Middle frontal gyrus (tissue), 1 donor: ENCODE data around the gene SAMD1.
"Not testable (repeated sequence)": the region's sequence is repeated elsewhere in the genome, so short reads cannot be mapped to it uniquely, and the experiment has no call there.

ENCODE experiments used
- DNase-seq: peaks from one replicate; pipeline ENCODE4 v3.0.0-alpha.2; 2015; ENCODE audit warnings: low spot score; ENCODE audit errors: extremely low spot score

SAMD1 gene

DNA sequence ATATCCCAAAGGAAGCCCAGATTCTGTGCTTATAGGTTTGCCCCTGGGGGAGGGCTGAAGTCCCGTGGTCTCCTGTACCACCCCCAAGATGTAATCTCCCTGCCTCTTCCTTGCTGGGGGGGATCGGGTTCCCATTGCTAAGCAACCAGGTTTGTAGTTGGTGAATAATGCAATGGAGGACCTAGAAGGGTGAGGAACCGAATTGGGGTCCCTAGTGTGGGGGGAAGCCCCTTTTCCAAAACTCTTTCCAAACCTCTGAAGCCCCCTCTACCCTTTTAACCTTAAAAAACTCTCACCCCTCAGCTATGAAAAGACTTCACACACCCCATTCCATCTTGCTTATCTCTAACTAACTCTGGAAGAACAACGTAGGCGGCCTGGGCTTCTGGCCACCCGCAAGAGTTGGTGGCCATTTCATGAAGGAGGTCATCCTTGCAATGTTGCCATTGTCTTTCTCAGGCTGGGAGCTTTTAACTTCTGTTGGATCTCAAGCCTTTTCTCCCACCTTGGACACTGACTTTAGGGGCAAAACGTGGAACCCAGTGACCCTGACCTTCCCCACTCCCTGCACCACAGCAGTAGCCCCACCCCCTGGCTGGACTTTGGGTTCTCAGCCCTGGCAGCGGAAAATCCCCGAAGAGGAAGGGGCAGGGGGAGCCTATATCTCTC lies 29.3 kb downstream of the SAMD1 start:
- no peak for DNase-seq

DNA sequence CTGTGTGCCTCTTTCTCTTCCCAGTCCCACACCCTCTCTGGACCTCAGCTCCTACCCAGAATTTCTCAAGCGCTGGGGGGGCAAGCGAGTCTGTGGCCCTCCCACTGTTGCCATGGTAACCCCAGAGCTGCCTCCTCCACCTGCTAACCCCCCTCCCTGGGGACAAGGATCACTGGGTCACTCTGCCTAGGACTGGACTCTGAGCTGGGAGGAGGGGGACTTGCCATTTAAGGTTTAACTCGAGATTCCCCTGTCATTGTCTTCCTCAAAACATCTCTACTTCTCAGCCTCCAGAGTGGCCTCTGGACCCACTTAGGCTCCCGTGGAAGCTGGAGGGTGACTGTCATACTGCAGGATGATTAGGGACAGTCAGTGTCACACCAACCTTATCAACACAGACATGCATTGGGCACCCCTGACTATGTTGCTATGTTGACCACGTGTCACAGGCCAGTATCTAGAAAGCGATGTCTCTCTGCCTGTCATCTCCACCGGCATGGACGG lies 30.8 kb downstream of the SAMD1 start:
- DNase-seq = no peak

DNA sequence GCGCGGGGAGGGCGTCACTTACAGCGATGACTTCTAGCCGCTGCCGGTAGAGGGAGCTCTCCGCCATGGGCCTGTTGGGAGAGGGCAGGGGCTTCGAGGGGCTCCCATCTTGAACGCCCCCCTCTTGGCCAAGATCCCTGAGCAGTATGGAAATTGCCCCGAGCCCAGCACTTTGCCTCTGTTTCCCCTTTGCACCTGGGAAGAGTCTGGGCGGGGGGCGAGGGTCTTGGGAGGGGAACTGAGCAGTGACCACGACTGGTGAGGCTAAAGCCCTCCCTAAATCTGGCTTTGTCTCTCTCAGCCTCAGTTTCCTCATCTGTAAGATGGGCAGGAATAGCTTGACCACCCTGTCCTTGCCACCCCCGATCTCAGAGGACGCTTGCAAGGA lies 31.5 kb downstream of the SAMD1 start:
- DNase-seq = no peak

DNA sequence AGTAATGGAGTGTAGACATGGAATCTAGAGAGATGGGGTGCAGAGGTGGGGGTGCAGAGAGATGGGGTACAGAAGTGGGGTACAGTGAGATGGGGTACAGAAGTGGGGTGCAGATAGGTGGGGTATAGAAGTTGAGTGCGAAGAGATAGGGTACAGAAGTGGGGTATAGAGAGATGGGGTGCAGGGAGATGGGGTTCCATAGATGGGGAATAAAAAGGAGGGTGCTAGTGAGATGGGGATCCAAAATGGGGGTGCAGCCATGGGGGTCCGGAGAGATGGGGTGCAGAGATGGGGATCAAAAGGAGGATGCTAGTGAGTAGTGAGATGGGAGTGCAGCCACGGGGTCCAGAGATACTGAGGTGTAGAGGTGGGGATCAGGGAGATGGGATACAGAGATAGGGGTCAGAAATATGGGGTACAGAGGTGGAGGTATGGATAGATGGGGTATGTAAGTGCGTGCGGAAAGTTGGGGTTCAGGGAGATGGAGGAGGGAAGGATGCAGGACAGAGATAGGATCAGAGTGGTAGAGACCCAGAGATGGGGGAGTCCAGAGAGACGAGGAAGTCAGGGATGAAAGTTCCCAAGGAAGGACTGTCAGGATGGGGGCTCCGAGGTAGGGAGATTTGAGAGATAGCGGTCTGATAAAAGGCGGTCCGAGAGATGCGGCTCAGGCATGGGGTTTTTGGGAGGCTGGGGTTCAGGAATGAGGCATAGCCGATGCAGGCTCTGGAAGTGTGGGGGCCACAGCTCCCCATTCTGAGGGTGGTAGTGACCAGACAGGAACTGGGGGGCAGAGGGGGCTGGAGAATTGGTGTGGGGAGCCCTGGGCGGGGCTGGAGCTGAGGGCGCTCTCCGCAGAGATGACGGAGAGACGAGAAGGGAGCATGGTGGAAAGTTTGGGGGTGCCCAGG lies 32.1 kb downstream of the SAMD1 start:
- no peak for DNase-seq

DNA sequence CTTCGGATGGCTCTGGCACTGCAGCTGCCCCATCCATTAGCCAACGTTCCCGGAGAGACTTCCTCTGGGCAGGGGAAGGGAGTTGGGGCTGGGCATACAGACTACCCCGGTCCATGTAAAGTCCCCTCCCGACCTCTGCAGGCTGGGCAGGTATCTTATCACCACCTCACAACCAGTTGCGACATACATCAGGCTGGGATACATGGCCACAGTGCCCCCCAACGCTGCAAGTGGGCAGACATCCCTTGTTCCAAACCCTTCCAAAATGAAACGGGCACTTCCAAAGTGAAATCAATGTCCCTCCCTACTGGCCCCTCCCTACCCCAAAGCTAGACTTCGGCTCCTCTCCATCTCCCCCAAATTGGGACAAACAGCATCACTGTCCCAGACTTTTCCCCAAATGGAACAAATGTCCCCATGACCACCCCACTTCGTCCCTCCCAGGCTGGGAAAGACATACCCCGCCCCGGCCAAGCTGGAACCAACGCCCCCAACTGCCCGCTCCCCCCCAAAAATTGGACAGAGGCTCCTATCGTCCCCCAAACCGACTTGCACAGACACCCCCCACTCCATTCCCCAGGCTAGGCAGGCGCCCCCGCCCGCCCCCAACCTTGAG lies 33.7 kb downstream of the SAMD1 start:
- DNase-seq = no peak

DNA sequence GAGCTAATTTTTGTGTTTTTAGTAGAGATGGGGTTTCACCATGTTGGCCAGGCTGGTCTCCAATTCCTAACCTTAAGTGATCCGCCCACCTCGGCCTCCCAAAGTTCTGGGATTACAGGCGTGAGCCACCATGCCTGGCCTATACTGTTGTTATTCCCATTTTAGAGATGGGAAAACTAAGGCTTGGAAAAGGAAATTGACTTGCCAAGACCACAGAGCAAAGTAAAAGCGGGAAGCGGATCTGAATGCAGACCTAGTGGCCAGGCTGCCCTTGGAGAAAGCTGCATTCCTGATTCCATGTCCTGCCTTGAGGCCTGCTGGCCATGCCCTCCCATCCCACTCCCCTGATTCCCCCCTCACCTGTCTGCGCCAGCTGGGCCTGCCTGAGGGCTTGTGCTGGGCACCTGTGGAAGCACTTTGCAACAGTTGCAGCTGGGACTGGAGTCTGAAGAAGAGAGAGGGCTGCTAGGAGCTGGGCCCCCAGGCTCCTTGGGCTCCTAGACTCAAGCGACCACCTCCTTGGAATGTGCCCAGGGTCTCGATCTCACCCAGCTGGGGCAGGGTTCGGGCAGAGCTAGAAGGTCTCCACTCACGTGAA lies 34.4 kb downstream of the SAMD1 start:
- DNase-seq = no peak

DNA sequence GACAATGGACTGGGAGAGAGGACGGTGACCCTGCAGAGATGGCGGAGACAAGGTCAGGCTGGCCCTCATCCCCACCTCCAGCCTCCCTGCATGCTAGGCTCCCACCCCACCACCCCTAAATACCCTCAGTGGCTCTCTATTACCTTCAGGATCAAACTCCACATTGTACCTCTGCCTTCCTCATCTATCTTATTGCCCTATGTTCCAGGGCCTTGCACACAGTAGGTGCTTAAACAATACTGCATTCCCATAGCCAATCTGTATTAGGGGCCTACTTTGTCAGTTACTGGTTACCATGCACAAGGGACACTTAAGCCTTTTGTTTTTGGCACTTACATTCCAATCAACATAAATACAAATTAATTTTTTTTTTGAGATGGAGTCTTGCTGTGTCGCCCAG lies 35.2 kb downstream of the SAMD1 start:
- DNase-seq = no peak

DNA sequence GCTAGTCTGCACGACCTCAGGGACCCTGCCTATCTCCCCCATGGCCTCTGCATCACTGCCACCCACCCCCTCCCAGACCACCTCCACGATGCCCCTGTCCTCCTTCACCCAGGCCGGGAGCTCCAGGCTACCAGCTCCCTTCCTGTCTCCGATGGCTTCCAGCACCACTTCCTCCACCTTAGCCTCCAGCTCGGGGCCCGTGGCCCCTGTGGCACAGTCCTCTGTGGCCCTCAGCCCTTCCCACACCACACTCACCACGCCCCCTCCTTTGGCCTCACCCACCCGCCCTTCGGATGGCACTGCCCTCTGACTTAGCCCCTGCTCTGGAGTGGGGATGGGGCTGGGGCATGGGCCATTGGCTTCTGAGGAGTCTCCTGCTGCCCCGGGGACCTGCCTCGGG lies 35.8 kb downstream of the SAMD1 start:
- no peak for DNase-seq

DNA sequence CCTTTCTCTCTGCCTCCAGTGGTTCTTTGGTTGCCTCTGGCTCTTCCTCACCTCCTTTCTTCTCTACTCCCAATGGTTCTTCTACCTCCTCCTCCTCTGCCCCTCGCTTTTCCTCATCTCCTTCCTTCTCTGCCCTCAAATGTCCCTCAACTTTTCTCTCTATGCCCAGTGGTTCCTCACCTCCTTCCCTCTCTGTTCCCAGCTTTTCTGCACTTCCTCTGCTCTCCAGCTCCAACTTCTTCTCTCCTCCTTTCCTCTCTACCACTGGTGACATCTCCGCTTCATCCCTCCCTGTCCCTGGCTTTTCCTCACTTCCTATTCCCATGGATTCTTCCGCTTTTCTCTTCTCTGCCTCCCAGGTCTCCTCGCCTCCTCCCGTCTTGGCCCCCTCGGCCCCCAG lies 36.5 kb downstream of the SAMD1 start:
- no peak for DNase-seq

DNA sequence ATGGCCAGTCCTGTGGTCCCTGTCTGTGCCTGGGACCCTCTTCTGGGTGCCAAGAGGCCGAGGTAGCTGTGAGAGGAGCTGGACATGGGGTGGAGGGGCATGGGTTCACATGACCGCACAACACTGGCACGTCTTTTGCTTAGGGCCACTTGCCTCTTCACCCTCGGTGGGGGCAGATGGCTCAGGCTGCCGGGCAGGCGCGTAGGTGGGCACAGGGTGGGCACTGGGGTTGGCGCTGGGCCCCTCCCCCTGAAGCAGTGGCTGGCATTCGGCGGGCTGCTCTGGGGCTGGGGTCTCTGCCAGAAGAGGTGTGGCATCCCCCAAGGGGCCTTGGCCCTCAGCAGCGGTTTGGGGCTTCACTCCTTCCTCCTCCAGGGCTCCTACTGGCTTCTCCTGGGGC lies 37.1 kb downstream of the SAMD1 start:
- DNase-seq = no peak

DNA sequence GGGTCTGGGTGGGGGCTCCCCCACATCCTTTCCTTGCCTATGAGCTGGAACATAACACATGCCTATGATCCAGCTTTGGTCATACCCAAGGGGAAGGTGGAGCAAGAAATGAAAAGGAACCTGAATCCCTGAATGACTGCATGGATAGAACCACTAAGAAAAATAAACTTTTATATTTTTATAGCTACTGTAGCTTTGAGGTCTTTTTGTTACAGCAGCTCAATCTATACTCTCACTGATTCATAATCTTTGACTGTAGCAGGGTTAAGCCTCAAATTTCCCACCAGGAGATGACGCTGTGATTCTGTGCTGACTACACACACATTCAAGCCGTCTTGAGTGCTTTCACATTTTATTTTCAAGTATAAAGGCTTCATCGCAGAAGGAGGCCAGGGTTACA lies 37.5 kb downstream of the SAMD1 start:
- DNase-seq = no peak

DNA sequence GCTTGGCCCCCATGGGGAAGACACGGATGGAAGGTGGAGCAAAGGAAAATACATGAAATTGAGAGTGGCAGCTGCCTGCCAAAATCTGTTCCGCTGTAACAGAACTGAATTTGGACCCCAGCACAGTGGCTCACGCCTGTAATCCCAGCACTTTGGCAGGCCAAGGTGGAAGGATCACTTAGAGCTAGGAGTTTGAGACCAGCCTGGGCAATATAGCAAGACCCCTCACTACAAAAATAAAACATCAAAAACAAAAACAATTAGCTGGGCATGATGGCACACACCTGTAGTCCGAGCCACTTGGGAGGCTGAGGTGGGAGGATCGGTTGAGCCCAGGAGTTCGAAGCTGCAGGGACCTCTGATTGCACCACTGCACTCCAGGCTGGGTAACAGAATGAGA lies 38.1 kb downstream of the SAMD1 start:
- DNase-seq = no peak

DNA sequence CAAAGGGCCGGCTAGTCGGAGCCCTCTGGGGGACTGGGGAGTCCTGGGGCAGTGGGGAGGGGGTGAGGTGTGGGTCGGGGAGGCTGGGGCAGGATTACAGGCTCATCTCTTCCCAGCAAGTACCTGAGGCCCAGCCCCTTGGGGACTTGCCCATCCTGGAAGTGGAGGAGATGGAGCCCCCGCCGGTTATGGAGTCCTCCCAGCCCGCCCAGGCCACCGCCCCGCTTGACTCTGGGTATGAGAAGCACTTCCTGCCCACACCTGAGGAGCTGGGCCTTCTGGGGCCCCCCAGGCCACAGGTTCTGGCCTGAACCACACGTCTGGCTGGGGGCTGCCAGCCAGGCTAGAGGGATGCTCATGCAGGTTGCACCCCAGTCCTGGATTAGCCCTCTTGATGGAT lies 38.6 kb downstream of the SAMD1 start:
- no peak for DNase-seq

DNA sequence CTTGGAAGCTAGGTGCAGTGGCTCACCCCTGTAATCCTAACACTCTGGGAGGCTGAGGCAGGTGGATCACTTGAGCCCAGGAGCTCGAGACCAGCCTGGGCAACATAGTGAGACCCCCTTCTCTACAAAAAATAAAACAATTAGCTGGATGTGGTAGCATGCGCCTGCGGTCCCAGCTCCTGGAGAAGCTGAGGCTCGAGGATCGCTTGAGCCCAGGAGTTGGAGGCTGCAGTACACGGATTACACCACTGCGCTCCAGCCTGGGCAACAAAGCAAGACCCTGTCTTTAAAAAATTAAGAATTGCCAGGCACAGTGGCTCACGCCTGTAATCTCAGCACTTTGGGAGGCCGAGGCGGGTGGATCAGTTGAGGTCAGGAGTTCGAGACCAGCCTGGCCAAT lies 39.6 kb downstream of the SAMD1 start:
- not testable (repeated sequence) for DNase-seq

DNA sequence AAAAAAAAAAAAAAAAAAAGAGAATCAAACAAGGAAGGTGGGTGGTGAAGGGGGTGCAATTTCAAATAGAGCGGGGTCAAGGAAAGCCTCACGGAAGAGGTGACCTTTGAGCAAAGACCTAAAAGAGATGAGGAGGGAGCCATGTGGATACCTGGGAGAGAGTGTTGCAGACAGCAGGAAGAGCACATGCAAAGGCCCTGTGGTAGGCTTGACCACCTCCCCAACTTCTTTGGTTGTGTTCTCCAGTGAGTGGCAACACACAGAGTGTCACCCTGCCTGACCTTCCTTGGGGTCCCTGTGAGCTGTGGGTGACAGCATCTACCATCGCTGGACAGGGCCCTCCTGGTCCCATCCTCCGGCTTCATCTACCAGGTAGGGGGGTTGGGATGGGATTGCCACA lies 40.0 kb downstream of the SAMD1 start:
- DNase-seq = no peak

DNA sequence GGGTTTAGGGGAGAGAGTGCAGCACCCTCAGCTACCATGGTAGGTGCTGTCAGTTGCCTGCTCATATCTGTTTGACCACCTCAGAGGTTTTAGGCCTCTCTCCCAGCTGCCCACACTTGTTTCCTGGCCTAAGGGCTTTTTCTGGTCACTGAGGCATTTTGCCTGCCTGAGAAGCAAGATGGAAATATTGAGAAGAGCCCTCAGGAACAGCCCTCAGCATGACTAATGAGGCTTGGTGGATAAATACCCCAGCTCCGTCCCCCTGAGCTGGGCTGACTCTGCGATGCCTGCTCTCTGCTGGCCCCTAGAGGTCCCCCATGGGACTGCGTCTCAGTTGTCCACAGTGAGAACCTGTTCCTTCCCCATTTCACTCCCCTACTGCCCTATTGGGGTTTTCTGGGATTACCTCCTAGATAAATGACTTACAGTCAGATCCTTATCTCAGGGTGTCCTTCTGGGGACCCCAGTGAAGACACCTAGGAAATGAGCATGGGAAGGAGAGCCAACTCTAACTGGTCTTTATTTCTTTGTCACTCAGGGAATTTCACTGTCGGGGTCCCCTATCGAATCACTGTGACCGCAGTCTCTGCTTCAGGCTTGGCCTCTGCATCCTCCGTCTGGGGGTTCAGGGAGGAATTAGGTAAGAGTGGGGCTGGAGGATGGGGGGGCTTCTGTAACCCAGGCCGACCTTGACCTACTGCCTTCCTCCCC lies 42.0 kb downstream of the SAMD1 start:
- no peak for DNase-seq

DNA sequence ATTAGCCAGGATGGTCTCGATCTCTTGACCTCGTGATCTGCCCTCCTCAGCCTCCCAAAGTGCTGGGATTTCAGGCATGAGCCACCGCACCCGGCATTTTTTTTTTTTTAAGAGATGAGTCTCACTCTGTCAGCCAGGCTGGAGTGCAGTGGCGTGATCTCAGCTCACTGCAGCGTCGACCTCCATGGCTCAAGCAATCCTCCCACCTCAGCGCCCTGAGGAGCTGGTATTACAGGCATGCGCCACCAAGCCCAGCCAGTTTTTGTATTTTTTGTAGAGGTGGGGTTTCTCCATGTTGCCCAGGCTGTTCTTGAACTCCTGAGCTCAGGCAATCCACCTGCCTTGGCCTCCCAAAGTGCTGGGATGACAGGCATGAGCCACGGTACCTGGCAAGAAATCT lies 42.7 kb downstream of the SAMD1 start:
- not testable (repeated sequence) for DNase-seq

DNA sequence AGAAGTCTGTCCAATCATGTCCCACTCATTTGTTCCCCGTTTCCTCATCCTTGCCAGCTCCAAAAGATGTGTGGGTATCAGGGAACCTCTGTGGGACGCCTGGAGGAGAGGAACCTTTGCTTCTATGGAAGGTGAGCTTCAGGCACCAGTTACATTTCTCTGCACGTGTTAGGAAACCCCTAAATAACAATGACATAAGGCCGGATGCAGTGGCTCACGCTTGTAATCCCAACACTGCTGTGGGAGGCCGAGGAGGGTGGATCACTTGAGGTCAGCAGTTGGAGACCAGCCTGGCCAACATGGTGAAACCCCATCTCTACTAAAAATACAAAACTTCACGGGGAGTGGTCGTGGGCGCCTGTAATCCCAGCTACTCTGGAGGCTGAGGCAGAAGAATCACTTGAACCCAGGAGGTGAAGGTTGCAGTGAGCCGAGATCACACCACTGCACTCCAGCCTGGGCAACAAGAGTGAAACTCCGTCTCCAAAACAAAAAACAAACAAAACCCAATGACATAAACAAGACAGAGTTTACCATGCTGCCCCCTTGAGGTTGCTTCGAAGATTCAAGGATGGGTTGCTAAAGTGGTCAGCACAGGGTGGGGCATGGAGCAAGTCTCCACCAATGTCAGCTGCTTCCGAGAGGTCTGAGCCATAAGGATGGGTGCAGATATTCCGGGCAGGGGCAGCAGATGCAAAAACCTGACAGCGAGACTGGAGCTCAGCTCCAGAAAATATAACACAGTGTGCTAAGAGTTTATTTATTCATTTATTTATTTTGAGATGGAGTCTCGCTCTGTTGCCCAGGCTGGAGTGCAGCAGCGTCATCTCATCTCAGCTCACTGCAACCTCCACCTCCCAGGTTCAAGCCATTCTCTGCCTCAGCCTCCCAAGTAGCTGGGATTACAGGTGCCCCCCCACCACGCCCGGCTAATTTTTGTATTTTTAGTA lies 47.6 kb downstream of the SAMD1 start:
- DNase-seq = not testable (repeated sequence)

DNA sequence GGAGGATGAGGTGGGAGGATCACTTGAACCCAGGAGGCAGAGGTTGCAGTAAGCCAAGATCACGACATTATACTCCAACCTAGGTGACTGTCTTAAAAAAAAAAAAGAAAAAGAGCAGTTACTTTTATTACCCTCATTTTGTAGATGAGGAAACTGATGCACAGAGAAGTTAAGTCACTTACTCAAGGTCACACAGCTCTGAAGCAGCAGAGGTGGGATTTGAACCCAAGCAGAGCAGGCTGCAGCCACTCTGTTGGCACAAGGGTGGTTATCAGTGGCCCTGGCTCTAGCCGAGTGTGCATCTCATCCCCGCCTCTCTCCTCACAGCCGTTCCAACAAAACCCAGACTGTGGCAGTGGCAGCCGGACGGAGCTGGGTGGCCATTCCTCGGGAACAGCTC lies 51.4 kb downstream of the SAMD1 start:
- DNase-seq = no peak
